OCI-LY3 (cell line): ENCODE measurements around the gene TBX10.

Experiments
- CTCF ChIP-seq: fragments of 200-600, 300-600 bp; sonication (generic); IDR thresholded peaks from 2 replicates; pipeline ENCODE4 v1.5.1; 2014; ENCODE audit warnings: antibody characterized with exemption, low read length, low read depth
- EZH2phosphoT487 ChIP-seq: fragments of 200-600 bp; shearing (Covaris generic); IDR thresholded peaks from 2 replicates; pipeline ENCODE4 v1.6.1; 2018; ENCODE audit warnings: antibody characterized with exemption, mixed run types, low read depth

GRCh38 chr11:67665541-67666302 lies 26.2 kb upstream of the TBX10 start:
- TF ChIP-seq CTCF (peak; percentile 46), EZH2phosphoT487 (no peak)
